Activated CD4-positive, alpha-beta T cell treated with anti-CD3 and anti-CD28 coated beads for 36 hours (primary cell): ENCODE results near the gene PODXL. TPM values are rescaled to one million over a fixed set of nuclear protein-coding genes. Genes with fewer than 3 reads are reported as not detected.
A peak's percentile ranks its signal among the peaks of the same experiment; 100 is the strongest.

Experiments
- ATAC-seq: fragments of 200-7000 bp; cut with Tn5 transposase; one replicate; pipeline ENCODE4 v1.10.0; 2021; ENCODE audit warnings: mild to moderate bottlenecking, moderate library complexity
- CTCF ChIA-PET: fragments of 350-600 bp; sonication (Branson Sonifier 250); formaldehyde crosslinking; loops from one replicate; lab custom pipeline; 2021; ENCODE audit warnings: antibody characterized with exemption; lab: Charles Lee
- POLR2A ChIA-PET: fragments of 350-600 bp; sonication (Branson Sonifier 250); formaldehyde crosslinking; loops from one replicate; lab custom pipeline; 2021; ENCODE audit warnings: antibody characterized with exemption, inconsistent platforms; lab: Charles Lee
- DNase-seq: peaks from one replicate; pipeline ENCODE4 v3.0.0-alpha.2; 2020
- H3K27ac Mint-ChIP-seq: one replicate; pipeline ENCODE4 v1.8.0; 2021; ENCODE audit warnings: mixed read lengths
- H3K27me3 Mint-ChIP-seq: one replicate; pipeline ENCODE4 v1.8.0; 2021; ENCODE audit warnings: mixed read lengths
- H3K36me3 Mint-ChIP-seq: one replicate; pipeline ENCODE4 v1.8.0; 2021; ENCODE audit warnings: low read depth, mixed read lengths
- H3K4me1 Mint-ChIP-seq: one replicate; pipeline ENCODE4 v1.8.0; 2021; ENCODE audit warnings: mixed read lengths
- H3K4me3 Mint-ChIP-seq: one replicate; pipeline ENCODE4 v1.8.0; 2021; ENCODE audit warnings: mild to moderate bottlenecking, moderate library complexity, mixed read lengths
- H3K9me3 Mint-ChIP-seq: one replicate; pipeline ENCODE4 v1.8.0; 2021; ENCODE audit warnings: low read depth, mixed read lengths
- intact Hi-C, 2 experiments: fragments of 100-400 bp; cut with DNase I in 1 of 2; cut with micrococcal nuclease in 1 of 2; formaldehyde crosslinking; loops; one replicate each; pipeline versions ENCODE4 v1.14.2 to v1.15.1; 2022 to 2024; cut with DNase I, micrococcal nuclease
- total RNA-seq, 2 experiments: library from RNA; stranded (reverse); gene quantifications; one replicate each; pipeline ENCODE4 v1.2.3, GENCODE V29; 2021

The PODXL gene
- total RNA-seq, 2 experiments from 2014 or later = 0.48 to 0.49 TPM

GRCh38 chr7:131500357-131500756 lies 56.1 kb downstream of the PODXL start:
- Mint-ChIP-seq H3K27ac (no peak overlapping the region), H3K27me3 (no peaks in the 10 kb centered on the region), H3K9me3 (no peaks in the 10 kb centered on the region), H3K4me3 (no peak overlapping the region), H3K4me1 (peaks cover 41% of the 10 kb centered on the region), H3K36me3 (peaks cover 11% of the 10 kb centered on the region)
- intact Hi-C loops = loop anchor here in 1 of 2 experiments (10.0 kb wide), 1 partner anchor 666 kb away; no protein-coding TSS in a partner anchor
- DNase-seq (no peak), ATAC-seq (no peak)
- POLR2A ChIA-PET = interaction anchor here (1.0 kb wide), 1 partner anchor 311 kb away, joined by 3 read pairs; no protein-coding TSS in a partner anchor
- CTCF ChIA-PET = interaction anchor here (1.3 to 2.1 kb wide), 6 partner anchors 8 to 34 kb away, joined by 3 to 22 read pairs (median 4); no protein-coding TSS in a partner anchor

- POLR2A ChIA-PET = interaction anchor here (1.0 kb wide), 1 partner anchor 311 kb away, joined by 3 read pairs; no protein-coding TSS in a partner anchor
- no peak overlapping the region for H3K4me3 Mint-ChIP-seq
- H3K27ac Mint-ChIP-seq = no peak overlapping the region
- intact Hi-C loops = loop anchor here in 1 of 2 experiments (10.0 kb wide), 1 partner anchor 665 kb away; no protein-coding TSS in a partner anchor
- CTCF ChIA-PET = interaction anchor here (1.4 to 2.1 kb wide), 3 partner anchors 10 to 33 kb away, joined by 3 to 22 read pairs (median 4); no protein-coding TSS in a partner anchor
- H3K4me1 Mint-ChIP-seq = peaks cover 37% of the 10 kb centered on the region
- H3K27me3 Mint-ChIP-seq = no peaks in the 10 kb centered on the region
- no peak for DNase-seq
- no peaks in the 10 kb centered on the region for H3K9me3 Mint-ChIP-seq
- peak; percentile 46 for ATAC-seq
- H3K36me3 Mint-ChIP-seq = peaks cover 11% of the 10 kb centered on the region
Measured at GRCh38 chr7:131499801-131500200, 56.6 kb downstream of the PODXL start.

- Mint-ChIP-seq H3K4me3 (no peak overlapping the region), H3K36me3 (peaks cover 11% of the 10 kb centered on the region), H3K27ac (no peak overlapping the region), H3K9me3 (no peaks in the 10 kb centered on the region), H3K27me3 (no peaks in the 10 kb centered on the region), H3K4me1 (peaks cover 35% of the 10 kb centered on the region)
- no peak for DNase-seq
- POLR2A ChIA-PET = no interaction called here
- intact Hi-C loops = no loop called here
- CTCF ChIA-PET = interaction anchor here (0.9 to 1.3 kb wide), 2 partner anchors 14 to 429 kb away, joined by 3 to 4 read pairs; no protein-coding TSS in a partner anchor
- ATAC-seq = no peak
Measured at GRCh38 chr7:131498237-131498885, 58.1 kb downstream of the PODXL start.

GRCh38 chr7:131497454-131497853 lies 59.0 kb downstream of the PODXL start:
- Mint-ChIP-seq H3K36me3 (peaks cover 11% of the 10 kb centered on the region), H3K4me3 (no peak overlapping the region), H3K4me1 (peaks cover 27% of the 10 kb centered on the region), H3K27ac (no peak overlapping the region), H3K9me3 (no peaks in the 10 kb centered on the region), H3K27me3 (no peaks in the 10 kb centered on the region)
- ChIA-PET POLR2A (no interaction called here), CTCF (interaction anchor here (1.7 kb wide), 1 partner anchor 15 kb away, joined by 4 read pairs; no protein-coding TSS in a partner anchor)
- DNase-seq = no peak
- intact Hi-C loops = no loop called here
- no peak for ATAC-seq

- CTCF ChIA-PET = interaction anchor here (0.9 to 1.7 kb wide), 3 partner anchors 17 to 345 kb away, joined by 4 to 5 read pairs (median 4); no protein-coding TSS in a partner anchor
- no peak overlapping the region for H3K4me3 Mint-ChIP-seq
- no peaks in the 10 kb centered on the region for H3K27me3 Mint-ChIP-seq
- DNase-seq = no peak
- ATAC-seq = no peak
- POLR2A ChIA-PET = no interaction called here
- H3K4me1 Mint-ChIP-seq = peaks cover 11% of the 10 kb centered on the region
- H3K36me3 Mint-ChIP-seq = peaks cover 11% of the 10 kb centered on the region
- H3K27ac Mint-ChIP-seq = no peak overlapping the region
- intact Hi-C loops = no loop called here
- H3K9me3 Mint-ChIP-seq = no peaks in the 10 kb centered on the region
Measured at GRCh38 chr7:131495669-131496498, 60.5 kb downstream of the PODXL start.

- intact Hi-C loops = no loop called here
- Mint-ChIP-seq H3K27ac (no peak overlapping the region), H3K9me3 (no peaks in the 10 kb centered on the region), H3K4me3 (no peak overlapping the region), H3K4me1 (no peaks in the 10 kb centered on the region), H3K27me3 (no peaks in the 10 kb centered on the region), H3K36me3 (peaks cover 11% of the 10 kb centered on the region)
- DNase-seq = no peak
- no peak for ATAC-seq
- ChIA-PET CTCF (interaction anchor here (1.0 to 2.2 kb wide), 6 partner anchors 13 to 53 kb away, joined by 4 to 14 read pairs (median 6); no protein-coding TSS in a partner anchor), POLR2A (no interaction called here)
Measured at GRCh38 chr7:131494182-131494581, 62.2 kb downstream of the PODXL start.

GRCh38 chr7:131493581-131493980 lies 62.8 kb downstream of the PODXL start:
- ATAC-seq (no peak), DNase-seq (no peak)
- ChIA-PET POLR2A (interaction anchor here (0.6 kb wide), 1 partner anchor 751 kb away, joined by 3 read pairs; no protein-coding TSS in a partner anchor), CTCF (interaction anchor here (0.5 to 2.2 kb wide), 9 partner anchors 10 to 53 kb away, joined by 4 to 14 read pairs (median 5); no protein-coding TSS in a partner anchor)
- no peaks in the 10 kb centered on the region for H3K27me3 Mint-ChIP-seq
- intact Hi-C loops = no loop called here
- no peak overlapping the region for H3K27ac Mint-ChIP-seq
- H3K4me3 Mint-ChIP-seq = no peak overlapping the region
- peaks cover 11% of the 10 kb centered on the region for H3K36me3 Mint-ChIP-seq
- no peaks in the 10 kb centered on the region for H3K4me1 Mint-ChIP-seq
- no peaks in the 10 kb centered on the region for H3K9me3 Mint-ChIP-seq

- ATAC-seq = no peak
- Mint-ChIP-seq H3K4me1 (no peaks in the 10 kb centered on the region), H3K27ac (no peak overlapping the region), H3K36me3 (peaks cover 11% of the 10 kb centered on the region), H3K4me3 (no peak overlapping the region), H3K27me3 (no peaks in the 10 kb centered on the region), H3K9me3 (no peaks in the 10 kb centered on the region)
- POLR2A ChIA-PET = interaction anchor here (0.6 kb wide), 1 partner anchor 750 kb away, joined by 3 read pairs; no protein-coding TSS in a partner anchor
- intact Hi-C loops = no loop called here
- CTCF ChIA-PET = interaction anchor here (0.5 to 2.2 kb wide), 9 partner anchors 8 to 54 kb away, joined by 4 to 14 read pairs (median 4); no protein-coding TSS in a partner anchor
- no peak for DNase-seq
Measured at GRCh38 chr7:131493081-131493480, 63.3 kb downstream of the PODXL start.

GRCh38 chr7:131489881-131490280 lies 66.5 kb downstream of the PODXL start:
- H3K36me3 Mint-ChIP-seq = no peaks in the 10 kb centered on the region
- no peaks in the 10 kb centered on the region for H3K4me1 Mint-ChIP-seq
- POLR2A ChIA-PET = no interaction called here
- no peaks in the 10 kb centered on the region for H3K27me3 Mint-ChIP-seq
- DNase-seq (no peak), ATAC-seq (no peak)
- H3K9me3 Mint-ChIP-seq = no peaks in the 10 kb centered on the region
- H3K27ac Mint-ChIP-seq = no peak overlapping the region
- CTCF ChIA-PET = interaction anchor here (0.8 to 1.0 kb wide), 2 partner anchors 11 to 45 kb away, joined by 3 read pairs; no protein-coding TSS in a partner anchor
- no peak overlapping the region for H3K4me3 Mint-ChIP-seq
- intact Hi-C loops = no loop called here

GRCh38 chr7:131489196-131489595 lies 67.2 kb downstream of the PODXL start:
- Mint-ChIP-seq H3K27me3 (no peaks in the 10 kb centered on the region), H3K27ac (no peak overlapping the region), H3K4me3 (no peak overlapping the region), H3K4me1 (no peaks in the 10 kb centered on the region), H3K9me3 (no peaks in the 10 kb centered on the region), H3K36me3 (no peaks in the 10 kb centered on the region)
- intact Hi-C loops = no loop called here
- ChIA-PET CTCF (interaction anchor here (0.7 to 1.0 kb wide), 2 partner anchors 44 to 253 kb away, joined by 3 read pairs; no protein-coding TSS in a partner anchor), POLR2A (no interaction called here)
- DNase-seq = no peak
- no peak for ATAC-seq

- Mint-ChIP-seq H3K4me1 (no peaks in the 10 kb centered on the region), H3K27me3 (no peaks in the 10 kb centered on the region), H3K4me3 (no peak overlapping the region), H3K9me3 (no peaks in the 10 kb centered on the region), H3K27ac (no peak overlapping the region), H3K36me3 (peaks cover 3% of the 10 kb centered on the region)
- POLR2A ChIA-PET = no interaction called here
- intact Hi-C loops = no loop called here
- no peak for ATAC-seq
- DNase-seq = no peak
- CTCF ChIA-PET = interaction anchor here (0.6 kb wide), 1 partner anchor 26 kb away, joined by 4 read pairs; no protein-coding TSS in a partner anchor
Measured at GRCh38 chr7:131488361-131488760, 68.1 kb downstream of the PODXL start.
